SK-N-SH (cell line): ENCODE data around the gene DICER1. TPM values are rescaled to one million over a fixed set of nuclear protein-coding genes. Genes with fewer than 3 reads are reported as not detected.

Source experiments
- CTCF ChIA-PET: fragments of 300-600, 350-600 bp; formaldehyde crosslinking; extraction: SDS; loops from one replicate; lab custom pipeline; 2021; lab: Yijun Ruan, JAX
- POLR2A ChIA-PET: fragments of 350-600 bp; sonication (Branson Sonifier 250); formaldehyde crosslinking; extraction: SDS; loops from one replicate; lab custom pipeline; 2020; ENCODE audit warnings: antibody characterized with exemption, inconsistent platforms; lab: Yijun Ruan, JAX
- DNase-seq: peaks from one replicate; pipeline ENCODE4 v3.0.0; 2012
- H2AFZ ChIP-seq: fragments of 200-600 bp; sonication (generic); 2 replicates; pipeline ENCODE4 v1.8.1; 2016; ENCODE audit warnings: antibody characterized with exemption, mild to moderate bottlenecking, low read depth
- H3F3A ChIP-seq: fragments of 200-600 bp; sonication (generic); replicated peaks from 2 replicates; pipeline ENCODE3; 2016; ENCODE audit warnings: antibody characterized with exemption, mild to moderate bottlenecking; ENCODE audit not compliant: insufficient read depth
- H3K27ac ChIP-seq, 2 experiments: fragments of 200-500 bp in 1 of 2; fragments of 200-600 bp in 1 of 2; sonication (Bioruptor generic) in 1 of 2; sonication (generic), shearing (Covaris generic) in 1 of 2; 2 replicates each; pipeline versions ENCODE4 v1.5.1 to v1.6.1; 2014 to 2016; ENCODE audit warnings: low read depth in 2 of 2, inconsistent platforms in 1 of 2, low read length in 1 of 2, mild to moderate bottlenecking in 1 of 2, mixed read lengths in 1 of 2
- H3K27me3 ChIP-seq: fragments of 200-600 bp; sonication (generic), shearing (Covaris generic); 2 replicates; pipeline ENCODE4 v1.6.1; 2016; ENCODE audit warnings: mixed run types; ENCODE audit not compliant: insufficient read depth
- H3K36me3 ChIP-seq, 2 experiments: fragments of 200-500 bp in 1 of 2; fragments of 200-600 bp in 1 of 2; sonication (Bioruptor generic) in 1 of 2; sonication (generic) in 1 of 2; replicated peaks in 1 of 2; 2 replicates each; pipeline versions ENCODE3 to v1.5.1; 2014 to 2016; ENCODE audit warnings: low read length in 1 of 2, mild to moderate bottlenecking in 1 of 2; ENCODE audit not compliant: insufficient read depth in 2 of 2, control insufficient read depth in 1 of 2
- H3K4me1 ChIP-seq, 2 experiments: fragments of 200-500 bp in 1 of 2; fragments of 200-600 bp in 1 of 2; sonication (Bioruptor generic) in 1 of 2; sonication (generic), shearing (Covaris generic) in 1 of 2; 2 replicates each; pipeline versions ENCODE4 v1.5.1 to v1.6.1; 2014 to 2016; ENCODE audit warnings: low read depth in 1 of 2, low read length in 1 of 2, mixed run types in 1 of 2; ENCODE audit not compliant: insufficient read depth in 2 of 2, control insufficient read depth in 1 of 2
- H3K4me2 ChIP-seq: fragments of 200-600 bp; sonication (generic), shearing (Covaris generic); 2 replicates; pipeline ENCODE4 v1.6.1; 2017; ENCODE audit warnings: mixed run types
- H3K4me3 ChIP-seq, 2 experiments: fragments of 200-500 bp in 1 of 2; fragments of 200-600 bp in 1 of 2; sonication (Bioruptor generic) in 1 of 2; sonication (generic), shearing (Covaris generic) in 1 of 2; 2 replicates each; pipeline versions ENCODE4 v1.5.1 to v1.8.1; 2014 to 2016; ENCODE audit warnings: low read depth in 2 of 2, inconsistent platforms in 1 of 2, low read length in 1 of 2, mild to moderate bottlenecking in 1 of 2, mixed read lengths in 1 of 2, moderate library complexity in 1 of 2
- H3K79me2 ChIP-seq: fragments of 200-600 bp; sonication (generic); 2 replicates; pipeline ENCODE4 v1.8.1; 2017; ENCODE audit warnings: mild to moderate bottlenecking; ENCODE audit not compliant: insufficient read depth
- H3K9ac ChIP-seq: fragments of 200-600 bp; sonication (generic); 2 replicates; pipeline ENCODE4 v1.6.1; 2017; ENCODE audit warnings: mixed run types
- H3K9me2 ChIP-seq: fragments of 200-600 bp; sonication (generic); 2 replicates; pipeline ENCODE4 v1.6.1; 2017; ENCODE audit warnings: mixed run types
- H3K9me3 ChIP-seq: fragments of 200-600 bp; sonication (generic); 2 replicates; pipeline ENCODE4 v1.6.1; 2017; ENCODE audit warnings: mixed run types, mild to moderate bottlenecking, moderate library complexity
- H4K20me1 ChIP-seq: fragments of 200-600 bp; sonication (generic); 2 replicates; pipeline ENCODE4 v1.6.1; 2017; ENCODE audit warnings: mild to moderate bottlenecking, mixed run types; ENCODE audit not compliant: insufficient read depth
- CTCF ChIP-seq: fragments of 200-600 bp; sonication (generic); IDR thresholded peaks from 2 replicates; pipeline ENCODE4 v1.6.1; 2017; ENCODE audit warnings: antibody characterized with exemption, mild to moderate bottlenecking, moderate library complexity
- ELF1 ChIP-seq: IDR thresholded peaks from 2 replicates; pipeline ENCODE4 v1.4.0; 2012
- EP300 ChIP-seq, 2 experiments: IDR thresholded peaks; 2 replicates each; pipeline versions ENCODE4 v1.4.0 to v1.6.1; 2012; ENCODE audit warnings: borderline replicate concordance in 1 of 2, low read depth in 1 of 2, low read length in 1 of 2
- FOSL2 ChIP-seq: IDR thresholded peaks from 2 replicates; pipeline ENCODE4 v1.4.0; 2012; ENCODE audit warnings: low read depth, mild to moderate bottlenecking, moderate library complexity, borderline replicate concordance
- FOXJ3 ChIP-seq: sonication (generic); formaldehyde crosslinking; IDR thresholded peaks from 2 replicates; pipeline ENCODE4 v1.5.1; 2020; ENCODE audit warnings: mild to moderate bottlenecking, missing genetic modification reagents
- FOXM1 ChIP-seq: IDR thresholded peaks from 2 replicates; pipeline ENCODE4 v1.4.0; 2012; ENCODE audit warnings: low read depth, mild to moderate bottlenecking
- GABPA ChIP-seq: IDR thresholded peaks from 2 replicates; pipeline ENCODE4 v1.4.0; 2012; ENCODE audit warnings: low read depth, mild to moderate bottlenecking
- IRF3 ChIP-seq: fragments of 150-350 bp; IDR thresholded peaks from 2 replicates; pipeline ENCODE4 v1.6.1; 2016; ENCODE audit warnings: mild to moderate bottlenecking, low read depth, low read length
- JUND ChIP-seq: IDR thresholded peaks from 2 replicates; pipeline ENCODE4 v1.4.0; 2012
- MAX ChIP-seq: IDR thresholded peaks from 2 replicates; pipeline ENCODE4 v1.4.0; 2012; ENCODE audit warnings: low read depth
- MXI1 ChIP-seq: IDR thresholded peaks from 2 replicates; pipeline ENCODE4 v1.6.1; 2012; ENCODE audit warnings: mild to moderate bottlenecking, low read depth, low read length, improper control_type of control experiment
- NFIC ChIP-seq: IDR thresholded peaks from 2 replicates; pipeline ENCODE4 v1.4.0; 2012; ENCODE audit warnings: borderline replicate concordance
- NRF1 ChIP-seq: IDR thresholded peaks from 2 replicates; pipeline ENCODE4 v1.6.1; 2012; ENCODE audit warnings: low read depth, mild to moderate bottlenecking, low read length
- POLR2AphosphoS5 ChIP-seq: IDR thresholded peaks from 2 replicates; pipeline ENCODE4 v1.6.1; 2012; ENCODE audit warnings: low read depth, low read length
- RAD21 ChIP-seq: IDR thresholded peaks from 2 replicates; pipeline ENCODE4 v1.6.1; 2012; ENCODE audit warnings: mild to moderate bottlenecking, low read length
- REST ChIP-seq: IDR thresholded peaks from 2 replicates; pipeline ENCODE4 v1.6.1; 2012; ENCODE audit warnings: mild to moderate bottlenecking, low read depth, low read length, moderate library complexity
- RFX5 ChIP-seq: IDR thresholded peaks from 2 replicates; pipeline ENCODE4 v1.6.1; 2012; ENCODE audit warnings: mild to moderate bottlenecking, improper control_type of control experiment, low read length
- RXRA ChIP-seq: IDR thresholded peaks from 2 replicates; pipeline ENCODE4 v1.4.0; 2012; ENCODE audit warnings: low read depth, mild to moderate bottlenecking, borderline replicate concordance
- TCF12 ChIP-seq: IDR thresholded peaks from 2 replicates; pipeline ENCODE4 v1.4.0; 2012
- USF2 ChIP-seq: fragments of 150-350 bp; IDR thresholded peaks from 2 replicates; pipeline ENCODE4 v1.6.1; 2017; ENCODE audit warnings: antibody characterized with exemption, low read length, low read depth, borderline replicate concordance
- WGBS: methylation state at CpG from one replicate; pipeline ENCODE4 v1.1.6; 2017; ENCODE audit warnings: low lambda C conversion rate; 5-methylcytosine and 5-hydroxymethylcytosine counted together
- polyA plus RNA-seq, 3 experiments: library from polyadenylated mRNA; depleted of rRNA; stranded (reverse); fragments of >200 nt; gene quantifications; 2 replicates each; pipeline ENCODE4 v1.2.3, GENCODE V29; 2012

DICER1 gene
- polyA plus RNA-seq, 1 of the 3 experiments (the other 2 are of a cell fraction) = 4.7 TPM

- TF ChIP-seq FOSL2 (no peak), JUND (no peak), FOXJ3 (CRISPR knock-in tag) (no peak), ELF1 (no peak), EP300 (IDR thresholded peaks at IDR 0.05; ENCODE audit: borderline replicate concordance in 1 of 2, low read depth in 1 of 2, low read length in 1 of 2) (no peak), IRF3 (no peak), MAX (no peak), FOXM1 (no peak), REST (no peak), RXRA (no peak), MXI1 (no peak), NFIC (no peak), TCF12 (no peak), POLR2AphosphoS5 (no peak), GABPA (no peak), CTCF (no peak), NRF1 (no peak), RFX5 (no peak), RAD21 (no peak), USF2 (no peak)
- Histone ChIP-seq H2AFZ (no peak overlapping the region), H3K9me3 (no peaks in the 10 kb centered on the region), H3K27ac (no peak overlapping the region), H3K9ac (no peak overlapping the region), H3F3A (no peaks in the 10 kb centered on the region), H3K4me1 (no peaks in the 10 kb centered on the region), H3K4me3 (no peak overlapping the region), H4K20me1 (no peaks in the 10 kb centered on the region), H3K36me3 (no peaks in the 10 kb centered on the region), H3K4me2 (no peak overlapping the region), H3K27me3 (peaks cover 5% of the 10 kb centered on the region; the same call in 1 of the 2 replicates), H3K79me2 (no peaks in the 10 kb centered on the region), H3K9me2 (no peaks in the 10 kb centered on the region)
- DNase-seq = no peak
- ChIA-PET POLR2A (no interaction called here), CTCF (no interaction called here)
- 67% methylated on average over 13 of the region's 13 CpGs for WGBS
Observed at GRCh38 chr14:95045106-95045701, 112.1 kb downstream of the DICER1 start.
